ENCODE data around the gene SEMA4C. TPM values are rescaled to one million over a fixed set of nuclear protein-coding genes. Genes with fewer than 3 reads are reported as not detected.
A peak's percentile ranks its signal among the peaks of the same experiment; 100 is the strongest.

The SEMA4C gene
- total RNA-seq, 1 donor from 2014 or later: 39.1 TPM

DNA sequence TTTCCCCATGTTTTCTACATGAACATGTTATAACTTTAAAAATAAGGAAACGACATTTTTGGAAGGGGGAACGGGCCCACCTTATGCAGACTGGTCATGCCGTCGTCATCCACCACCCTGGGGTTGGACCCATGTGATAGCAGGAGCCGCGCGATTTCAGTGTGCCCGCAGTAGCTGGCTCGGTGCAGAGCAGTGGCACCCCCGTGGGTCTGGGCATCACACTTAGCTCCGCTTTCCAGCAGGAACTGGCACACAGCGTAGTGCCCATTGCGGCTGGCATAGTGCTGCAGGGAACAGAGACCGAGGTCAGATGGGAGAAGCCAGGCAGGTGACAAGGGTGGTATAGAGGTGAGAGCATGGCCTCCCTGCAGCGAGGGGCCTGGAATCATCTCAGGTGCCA, 16.6 kb downstream of the SEMA4C start:
- Mint-ChIP-seq H3K9me3 (no peaks in the 10 kb centered on the region), H3K36me3 (peaks cover 21% of the 10 kb centered on the region), H3K4me1 (peaks cover 18% of the 10 kb centered on the region), H3K27me3 (ENCODE audit: insufficient read depth, low read depth) (peaks cover 13% of the 10 kb centered on the region), H3K27ac (no peak overlapping the region), H3K4me3 (no peak overlapping the region)
- no peak overlapping the region for H3K4me3 ChIP-seq
- DNase-seq (ENCODE audit: low spot score): no peak
- H3F3A ChIP-seq (ENCODE audit: low read depth): peaks cover 8% of the 10 kb centered on the region
- H3K9ac ChIP-seq: no peak overlapping the region
- no peak overlapping the region for H2AFZ ChIP-seq (replicated peaks)
- TF ChIP-seq, protein P1, sequence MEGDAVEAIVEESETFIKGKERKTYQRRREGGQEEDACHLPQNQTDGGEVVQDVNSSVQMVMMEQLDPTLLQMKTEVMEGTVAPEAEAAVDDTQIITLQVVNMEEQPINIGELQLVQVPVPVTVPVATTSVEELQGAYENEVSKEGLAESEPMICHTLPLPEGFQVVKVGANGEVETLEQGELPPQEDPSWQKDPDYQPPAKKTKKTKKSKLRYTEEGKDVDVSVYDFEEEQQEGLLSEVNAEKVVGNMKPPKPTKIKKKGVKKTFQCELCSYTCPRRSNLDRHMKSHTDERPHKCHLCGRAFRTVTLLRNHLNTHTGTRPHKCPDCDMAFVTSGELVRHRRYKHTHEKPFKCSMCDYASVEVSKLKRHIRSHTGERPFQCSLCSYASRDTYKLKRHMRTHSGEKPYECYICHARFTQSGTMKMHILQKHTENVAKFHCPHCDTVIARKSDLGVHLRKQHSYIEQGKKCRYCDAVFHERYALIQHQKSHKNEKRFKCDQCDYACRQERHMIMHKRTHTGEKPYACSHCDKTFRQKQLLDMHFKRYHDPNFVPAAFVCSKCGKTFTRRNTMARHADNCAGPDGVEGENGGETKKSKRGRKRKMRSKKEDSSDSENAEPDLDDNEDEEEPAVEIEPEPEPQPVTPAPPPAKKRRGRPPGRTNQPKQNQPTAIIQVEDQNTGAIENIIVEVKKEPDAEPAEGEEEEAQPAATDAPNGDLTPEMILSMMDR (IDR thresholded peaks at IDR 0.05): no peak
- TF ChIP-seq EZH2 (IDR thresholded peaks at IDR 0.05) (no peak), EZH2phosphoT487 (IDR thresholded peaks at IDR 0.05) (no peak)
- H4K20me1 ChIP-seq (ENCODE audit: low read depth): peaks cover 7% of the 10 kb centered on the region
- H3K9me3 ChIP-seq (ENCODE audit: low read depth): no peaks in the 10 kb centered on the region
- peaks cover 29% of the 10 kb centered on the region for H3K79me2 ChIP-seq (ENCODE audit: low read depth)
- H3K27ac ChIP-seq: no peak overlapping the region
- peaks cover 5% of the 10 kb centered on the region for H3K4me1 ChIP-seq
- H3K27me3 ChIP-seq: no peaks in the 10 kb centered on the region
- no peak overlapping the region for H3K4me2 ChIP-seq
- H3K36me3 ChIP-seq: no peaks in the 10 kb centered on the region

DNA sequence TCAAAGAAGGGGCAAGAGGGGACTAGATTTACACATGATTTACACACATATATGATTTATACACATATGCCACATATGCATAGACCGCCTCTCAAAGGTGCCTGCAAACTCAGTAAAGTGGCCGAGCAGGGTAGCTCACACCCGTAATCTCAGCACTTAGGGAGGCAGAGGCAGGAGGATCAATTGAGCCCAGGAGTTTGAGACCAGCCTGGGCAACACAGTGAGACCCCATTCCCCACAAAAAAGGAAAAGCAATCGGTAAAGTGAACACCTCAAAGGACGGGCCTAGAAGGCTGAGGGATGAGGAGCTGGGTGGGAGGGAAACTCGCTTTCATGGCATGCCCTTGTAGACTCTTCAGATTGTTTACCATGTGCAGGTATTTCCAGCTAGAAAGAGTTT, 17.2 kb downstream of the SEMA4C start:
- H3K27ac ChIP-seq: no peak overlapping the region
- peaks cover 17% of the 10 kb centered on the region for H3K27me3 Mint-ChIP-seq (ENCODE audit: insufficient read depth, low read depth)
- H3F3A ChIP-seq (ENCODE audit: low read depth): peaks cover 5% of the 10 kb centered on the region
- H3K4me3 ChIP-seq: no peak overlapping the region
- H3K9ac ChIP-seq: no peak overlapping the region
- peaks cover 29% of the 10 kb centered on the region for H3K79me2 ChIP-seq (ENCODE audit: low read depth)
- peaks cover 23% of the 10 kb centered on the region for H3K4me1 Mint-ChIP-seq
- no peak overlapping the region for H3K4me2 ChIP-seq
- no peaks in the 10 kb centered on the region for H3K36me3 ChIP-seq
- DNase-seq (ENCODE audit: low spot score): no peak
- peaks cover 5% of the 10 kb centered on the region for H3K4me1 ChIP-seq
- H3K9me3 Mint-ChIP-seq: no peaks in the 10 kb centered on the region
- no peaks in the 10 kb centered on the region for H3K9me3 ChIP-seq (ENCODE audit: low read depth)
- TF ChIP-seq EZH2phosphoT487 (IDR thresholded peaks at IDR 0.05) (no peak), EZH2 (IDR thresholded peaks at IDR 0.05) (no peak)
- TF ChIP-seq, protein P1 (IDR thresholded peaks at IDR 0.05): no peak
- no peak overlapping the region for H3K4me3 Mint-ChIP-seq
- H3K27ac Mint-ChIP-seq: no peak overlapping the region
- H3K36me3 Mint-ChIP-seq: peaks cover 21% of the 10 kb centered on the region
- H4K20me1 ChIP-seq (ENCODE audit: low read depth): peaks cover 7% of the 10 kb centered on the region
- no peaks in the 10 kb centered on the region for H3K27me3 ChIP-seq
- no peak overlapping the region for H2AFZ ChIP-seq (replicated peaks)

DNA sequence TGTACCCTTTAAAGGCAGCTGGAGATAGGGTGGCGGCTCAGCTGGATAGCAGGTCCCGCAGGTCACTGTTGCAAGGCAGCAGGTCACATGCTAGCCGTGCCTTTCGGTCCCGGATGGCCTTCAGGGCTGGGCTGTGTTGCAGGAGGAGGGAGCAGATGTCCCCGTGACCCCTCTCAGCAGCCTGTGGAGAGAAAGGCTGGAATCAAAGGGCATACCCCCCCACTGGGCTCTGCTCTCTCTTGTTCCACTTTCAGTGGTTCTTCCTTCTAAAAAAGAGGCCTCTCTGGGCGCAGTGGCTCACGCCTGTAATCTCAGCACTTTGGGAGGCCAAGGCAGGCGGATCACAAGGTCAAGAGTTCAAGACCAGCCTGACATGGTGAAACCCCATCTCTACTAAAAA, 21.6 kb downstream of the SEMA4C start:
- Histone ChIP-seq H3F3A (ENCODE audit: low read depth) (peaks cover 3% of the 10 kb centered on the region), H3K9ac (no peak overlapping the region), H3K9me3 (ENCODE audit: low read depth) (no peaks in the 10 kb centered on the region), H3K27ac (no peak overlapping the region), H3K27me3 (no peaks in the 10 kb centered on the region), H3K4me3 (no peak overlapping the region), H3K79me2 (ENCODE audit: low read depth) (no peaks in the 10 kb centered on the region), H2AFZ (replicated peaks) (no peak overlapping the region), H3K36me3 (no peaks in the 10 kb centered on the region), H3K4me2 (no peak overlapping the region), H3K4me1 (no peaks in the 10 kb centered on the region), H4K20me1 (ENCODE audit: low read depth) (no peaks in the 10 kb centered on the region)
- H3K4me3 Mint-ChIP-seq: no peak overlapping the region
- peaks cover 10% of the 10 kb centered on the region for H3K27me3 Mint-ChIP-seq (ENCODE audit: insufficient read depth, low read depth)
- no peak for DNase-seq (ENCODE audit: low spot score)
- H3K9me3 Mint-ChIP-seq: no peaks in the 10 kb centered on the region
- H3K27ac Mint-ChIP-seq: peak overlapping the region; percentile 66
- TF ChIP-seq EZH2phosphoT487 (IDR thresholded peaks at IDR 0.05): no peak
- TF ChIP-seq, protein P1 (IDR thresholded peaks at IDR 0.05): no peak
- peaks cover 25% of the 10 kb centered on the region for H3K36me3 Mint-ChIP-seq
- peaks cover 13% of the 10 kb centered on the region for H3K4me1 Mint-ChIP-seq

Data from neural progenitor cell (in vitro differentiated cells).